HG03575 (cell line): ENCODE measurements around the gene FBXO11.
"Not testable (repeated sequence)": the region's sequence is repeated elsewhere in the genome, so short reads cannot be mapped to it uniquely, and the experiment has no call there.

ENCODE experiments used
- ATAC-seq: cut with Tn5 transposase; IDR thresholded peaks from one replicate; pipeline ENCODE4 v1.9.1; 2021; ENCODE audit not compliant: unreplicated experiment, insufficient number of reproducible peaks, low FRiP score; ENCODE audit errors: extremely low read depth

The FBXO11 gene

DNA sequence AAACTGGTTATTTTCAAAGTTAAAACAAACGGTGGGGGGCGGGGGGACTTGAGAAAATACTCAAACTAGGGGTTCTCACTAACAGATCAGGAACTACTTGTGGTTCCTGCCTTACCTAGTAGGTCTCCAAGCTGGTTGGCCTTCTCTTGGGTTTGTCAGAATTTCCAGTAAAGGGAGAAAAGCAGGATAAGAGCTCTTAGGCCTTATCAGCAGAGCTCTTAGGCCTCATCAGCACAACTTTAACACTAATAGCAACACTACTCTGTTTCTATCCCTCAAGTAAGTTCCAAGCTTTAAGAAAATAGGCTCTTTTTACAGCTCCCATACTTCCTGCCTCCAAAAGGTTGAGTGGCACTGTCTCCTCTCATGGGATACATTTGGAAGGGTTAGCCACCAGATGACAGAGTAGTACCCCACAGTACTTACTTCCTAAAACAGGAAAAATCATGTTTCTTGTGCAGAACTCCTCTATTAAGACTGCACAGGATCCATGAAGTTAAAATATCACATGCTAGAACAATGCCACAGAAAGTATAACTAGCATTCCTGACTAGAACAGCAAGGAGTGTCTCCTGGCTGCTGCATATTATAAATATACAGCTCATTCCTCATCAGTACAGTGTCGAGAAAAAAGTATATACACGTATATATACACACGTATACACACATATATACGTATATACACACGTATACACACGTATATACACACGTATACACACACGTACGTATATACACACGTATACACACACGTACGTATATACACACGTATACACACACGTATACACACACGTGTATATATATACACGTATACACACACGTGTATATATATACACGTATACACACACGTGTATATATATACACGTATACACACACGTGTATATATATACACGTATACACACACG, 6.1 kb downstream of the FBXO11 start:
- ATAC-seq: no peak

DNA sequence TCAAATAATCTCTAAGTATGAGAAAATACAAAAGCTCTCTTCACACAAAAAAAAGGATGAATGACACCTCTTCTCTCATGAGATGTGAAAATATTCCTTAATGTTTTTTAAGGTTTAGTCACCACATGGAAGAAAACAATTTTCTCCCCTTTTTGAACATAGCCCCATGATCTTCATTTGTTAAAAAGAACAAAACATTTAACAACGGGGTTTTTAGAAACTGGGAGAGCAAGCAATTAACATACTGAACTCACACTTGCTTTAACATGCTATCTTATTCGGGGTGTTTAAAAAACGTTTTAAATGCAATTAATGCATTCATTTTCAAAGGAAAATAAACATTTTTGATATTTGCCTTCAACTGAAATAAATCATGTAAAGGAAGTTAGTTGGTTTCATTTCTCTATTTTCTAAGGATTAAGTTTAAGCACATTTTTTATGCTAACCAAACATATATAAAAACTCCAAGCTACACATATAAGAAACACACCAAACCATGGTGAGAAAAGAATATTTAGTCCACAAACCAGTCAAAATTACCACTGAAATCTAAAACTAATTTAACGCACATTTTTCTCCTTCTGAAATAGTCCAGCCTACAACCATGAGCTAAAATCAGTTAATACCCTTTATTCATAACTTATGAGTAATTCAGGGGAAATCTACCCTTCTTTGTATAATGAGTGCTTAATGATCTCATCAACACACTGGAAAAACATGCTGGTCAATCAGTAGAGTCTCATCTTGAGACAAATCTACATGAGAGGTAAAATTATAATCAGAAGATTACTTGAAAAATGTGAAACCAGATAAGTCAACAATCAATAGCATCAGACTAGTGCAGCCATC, 8.2 kb downstream of the FBXO11 start:
- no peak for ATAC-seq

DNA sequence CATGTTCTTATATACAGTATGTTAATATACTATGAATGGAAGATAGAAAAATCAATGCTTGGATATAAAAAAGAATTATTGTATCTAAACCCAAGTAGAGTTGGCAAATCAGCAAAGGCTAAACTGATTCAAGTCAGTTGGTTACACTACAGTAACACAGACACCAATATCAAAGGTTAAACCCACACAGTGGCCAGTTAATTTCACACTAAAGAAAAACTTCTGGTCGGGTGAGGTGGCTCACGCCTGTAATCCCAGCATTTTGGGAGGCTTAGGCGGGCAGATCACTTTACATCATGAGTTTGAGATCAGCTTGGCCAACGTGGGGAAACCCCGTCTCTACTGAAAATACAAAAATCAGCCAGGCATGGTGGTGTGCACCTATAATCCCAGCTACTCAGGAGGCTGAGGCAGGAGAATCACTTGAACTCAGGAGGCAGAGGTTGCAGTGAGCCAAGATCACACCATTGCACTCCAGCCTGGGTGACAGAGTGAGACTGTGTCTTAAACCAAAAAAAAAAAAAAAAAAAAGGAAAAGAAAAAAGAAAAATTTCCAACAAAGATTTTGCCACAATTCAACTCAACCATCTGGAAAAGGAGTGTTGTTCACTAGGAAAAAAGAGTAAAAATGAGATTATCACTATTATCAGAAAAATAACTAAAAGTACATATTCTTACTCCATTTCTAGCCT, 9.0 kb downstream of the FBXO11 start:
- ATAC-seq: not testable (repeated sequence)

DNA sequence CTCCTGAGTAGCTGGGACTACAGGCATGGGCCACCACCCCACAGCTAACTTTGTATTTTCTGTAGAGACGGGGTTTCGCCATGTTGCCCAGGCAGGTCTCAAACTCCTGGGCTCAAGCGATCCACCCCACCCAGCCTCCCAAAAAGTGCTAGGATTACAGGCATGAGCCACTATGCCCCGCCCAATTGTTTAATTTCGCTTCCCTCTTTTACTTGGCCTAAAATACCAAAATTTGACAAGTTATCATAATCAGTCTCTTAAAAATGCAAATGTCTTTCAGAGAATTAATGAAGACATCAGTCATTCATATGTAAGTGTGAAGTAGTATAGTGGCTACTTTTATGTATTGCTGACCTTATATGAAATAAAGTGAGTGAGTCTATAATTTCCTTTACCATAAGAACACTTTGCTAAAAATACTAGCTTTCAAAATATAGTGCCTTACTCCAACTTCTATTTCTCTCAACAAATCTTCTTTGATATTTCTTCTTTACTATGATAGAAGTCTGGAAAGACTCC, 9.8 kb downstream of the FBXO11 start:
- ATAC-seq: no peak

- ATAC-seq: no peak
Observed at GRCh38 chr2:47893771-47894170, 12.5 kb downstream of the FBXO11 start.

- ATAC-seq: no peak
Observed at GRCh38 chr2:47892338-47892730, 14.0 kb downstream of the FBXO11 start.

- ATAC-seq: no peak
Observed at GRCh38 chr2:47891369-47892337, 14.6 kb downstream of the FBXO11 start.

GRCh38 chr2:47890711-47891368, 15.5 kb downstream of the FBXO11 start:
- ATAC-seq: no peak

DNA sequence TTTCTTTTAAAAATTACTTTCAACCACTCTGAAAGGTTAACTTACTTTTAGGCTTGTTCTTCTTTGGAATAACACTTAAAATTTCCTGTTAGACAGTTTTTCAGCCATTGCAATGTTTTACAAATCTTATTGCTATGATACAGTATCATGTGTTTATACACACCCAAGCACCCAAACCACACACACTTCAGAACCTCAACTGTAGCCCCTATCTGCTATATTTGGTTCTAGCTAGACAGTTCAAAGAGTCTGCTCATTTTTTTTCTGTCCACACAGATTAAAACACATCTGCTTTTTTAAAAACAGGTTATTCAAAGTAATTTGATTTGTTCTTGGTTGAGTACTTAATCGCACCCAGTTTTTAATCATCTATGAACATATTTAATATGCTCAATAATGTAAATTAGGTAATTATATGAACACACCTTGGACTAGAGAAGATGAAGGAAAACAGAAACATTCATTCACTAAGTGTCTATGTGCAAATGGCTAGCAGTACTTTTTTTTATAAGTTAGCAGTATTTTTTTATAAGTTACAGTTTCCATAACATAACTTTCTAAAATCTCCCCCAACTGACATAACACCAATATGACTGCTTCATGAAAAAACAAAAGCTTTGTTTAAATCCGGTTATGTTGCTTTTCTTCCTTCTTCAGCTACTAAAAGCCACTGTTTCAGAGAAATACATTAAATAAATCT, 17.6 kb downstream of the FBXO11 start:
- no peak for ATAC-seq

- no peak for ATAC-seq
Observed at GRCh38 chr2:47876912-47877311, 29.4 kb downstream of the FBXO11 start.

DNA sequence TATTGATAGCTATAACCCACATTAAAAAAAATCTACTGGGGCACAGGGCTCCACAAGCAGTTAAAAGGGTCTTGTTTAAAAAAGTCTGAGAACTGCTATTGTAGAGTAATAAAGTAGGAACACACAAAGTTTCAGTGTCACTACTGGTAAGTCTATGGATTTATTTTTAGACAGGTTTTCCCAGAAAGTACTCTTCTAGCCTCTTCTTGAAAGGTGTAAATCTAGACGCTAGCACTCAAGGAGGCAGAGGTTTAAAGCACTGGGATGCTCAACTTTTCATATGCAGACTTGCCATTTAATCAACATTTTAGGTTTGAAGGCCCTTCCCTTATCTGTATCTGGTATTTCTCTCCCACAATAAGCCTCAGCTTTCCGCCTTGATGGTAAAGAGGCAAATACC, 33.4 kb downstream of the FBXO11 start:
- ATAC-seq: no peak

GRCh38 chr2:47870641-47871540, 35.4 kb downstream of the FBXO11 start:
- no peak for ATAC-seq

GRCh38 chr2:47869859-47870595, 36.3 kb downstream of the FBXO11 start:
- no peak for ATAC-seq

- ATAC-seq: no peak
Observed at GRCh38 chr2:47868611-47869352, 37.5 kb downstream of the FBXO11 start.

GRCh38 chr2:47867205-47867604, 39.1 kb downstream of the FBXO11 start:
- ATAC-seq: no peak
